Renal cortex interstitium (tissue), 11 donors: ENCODE measurements around the gene GARRE1. TPM values are rescaled to one million over a fixed set of nuclear protein-coding genes. Genes with fewer than 3 reads are reported as not detected.
"Not testable (repeated sequence)": the region's sequence is repeated elsewhere in the genome, so short reads cannot be mapped to it uniquely, and the experiment has no call there.

ENCODE experiments used
- DNase-seq, 11 donors: peaks; one replicate each; pipeline ENCODE4 v3.0.0-alpha.2; 2013; ENCODE audit warnings: low read depth in 9 of 11, low spot score in 4 of 11; ENCODE audit errors: extremely low read depth in 1 of 11
- polyA plus RNA-seq, 3 donors: library from polyadenylated mRNA; unstranded; fragments of 120-200 nt; gene quantifications; one replicate each; pipeline ENCODE4 v1.2.1, GENCODE V29; 2013; ENCODE audit not compliant: insufficient read length in 3 of 3

The GARRE1 gene
- polyA plus RNA-seq, 3 donors, result 34.9 to 42.8 (median 37.5) TPM

DNA sequence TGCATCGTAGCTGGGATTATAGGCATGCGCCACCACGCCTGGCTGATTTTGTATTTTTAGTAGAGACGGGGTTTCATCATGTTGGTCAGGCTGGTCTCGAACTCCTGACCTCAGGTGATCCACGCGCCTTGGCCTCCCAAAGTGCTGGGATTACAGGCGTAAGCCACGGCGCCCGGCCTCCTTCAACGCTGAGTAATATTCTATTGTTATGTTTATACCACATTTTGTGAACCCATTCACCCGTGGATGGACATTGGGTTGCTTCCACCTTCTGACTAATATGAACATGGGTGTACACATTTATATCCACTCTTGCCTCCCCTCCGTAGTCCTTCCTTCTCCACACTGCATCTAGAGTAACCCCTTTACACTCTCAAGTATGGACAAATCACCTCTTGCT lies 1.2 kb upstream of the GARRE1 start:
- not testable (repeated sequence) for DNase-seq

DNA sequence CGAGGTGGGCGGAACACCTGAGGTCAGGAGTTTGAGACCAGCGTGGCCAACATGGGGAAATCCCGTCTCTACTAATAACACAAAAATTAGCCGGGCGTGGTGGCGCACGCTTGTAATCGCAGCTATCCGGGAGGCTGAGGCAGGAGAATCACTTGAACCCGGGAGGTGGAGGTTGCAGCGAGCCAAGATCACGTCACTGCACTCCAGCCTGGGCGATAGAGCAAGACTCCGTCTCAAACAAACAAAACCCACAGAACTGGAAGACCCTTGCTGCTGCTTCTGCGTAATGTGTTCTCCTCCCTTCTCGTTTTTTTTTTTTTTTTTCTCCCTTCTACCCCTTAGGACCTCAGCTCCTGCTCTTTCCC lies 691 bp upstream of the GARRE1 start:
- DNase-seq, result not testable (repeated sequence)

DNA sequence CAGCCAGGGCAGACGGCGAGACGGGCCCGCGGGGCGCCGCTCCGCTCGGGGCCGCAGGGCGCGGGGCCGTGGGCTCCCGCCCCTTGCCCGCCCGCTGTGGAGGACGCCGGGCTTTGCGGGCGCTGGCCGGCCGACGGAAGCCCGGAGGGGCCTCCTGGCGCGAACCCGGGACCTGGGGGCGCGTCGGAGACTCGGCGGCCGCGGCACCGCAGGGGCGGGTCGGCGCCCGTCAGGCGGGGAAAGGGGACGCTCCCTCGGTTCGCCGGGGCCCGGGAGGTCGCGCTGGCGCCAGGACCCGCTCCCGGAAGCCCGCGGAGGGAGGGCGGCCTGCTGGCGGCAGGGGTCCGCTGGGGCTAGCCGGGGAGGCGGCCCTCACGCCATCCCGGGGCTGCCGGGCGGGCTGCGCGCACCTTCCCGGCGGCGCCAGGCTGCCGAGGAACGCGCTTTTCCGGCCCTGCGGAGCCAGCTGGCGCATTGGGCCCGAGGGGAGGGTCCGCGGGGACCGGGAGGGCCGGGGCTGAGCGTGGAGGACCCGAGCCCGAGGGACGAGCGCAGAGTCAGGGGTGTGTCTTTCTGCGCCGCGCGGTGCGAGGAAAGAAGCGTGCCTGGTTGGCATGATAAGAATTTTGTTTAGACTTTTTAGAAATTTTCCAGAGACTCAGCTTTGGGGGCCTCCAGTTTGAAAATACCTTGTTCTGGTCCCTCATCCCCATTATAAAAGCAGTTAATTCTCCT lies 511 bp downstream of the GARRE1 start:
- DNase-seq, result peak in 3 of 11 donors; percentile 37 to 38 (median 38)

DNA sequence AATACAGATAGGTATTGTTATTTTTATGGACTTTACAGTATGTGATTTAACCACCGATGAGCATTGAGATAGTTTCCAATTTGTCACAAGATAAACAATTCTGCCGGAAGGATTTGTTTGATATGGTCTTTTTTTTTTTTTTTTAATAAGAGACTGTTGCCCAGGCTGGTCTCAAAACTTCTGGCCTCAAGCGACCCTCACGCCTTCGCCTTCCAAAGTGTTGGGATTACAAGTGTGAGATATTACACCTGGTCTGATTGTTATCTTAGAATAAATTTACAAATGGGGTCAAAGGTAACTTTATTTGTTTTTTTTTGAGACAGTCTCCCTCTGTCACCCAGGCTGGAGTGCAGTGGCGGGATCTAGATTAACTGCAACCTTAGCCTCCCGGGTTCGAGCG lies 1.2 kb downstream of the GARRE1 start:
- DNase-seq, result no peak

DNA sequence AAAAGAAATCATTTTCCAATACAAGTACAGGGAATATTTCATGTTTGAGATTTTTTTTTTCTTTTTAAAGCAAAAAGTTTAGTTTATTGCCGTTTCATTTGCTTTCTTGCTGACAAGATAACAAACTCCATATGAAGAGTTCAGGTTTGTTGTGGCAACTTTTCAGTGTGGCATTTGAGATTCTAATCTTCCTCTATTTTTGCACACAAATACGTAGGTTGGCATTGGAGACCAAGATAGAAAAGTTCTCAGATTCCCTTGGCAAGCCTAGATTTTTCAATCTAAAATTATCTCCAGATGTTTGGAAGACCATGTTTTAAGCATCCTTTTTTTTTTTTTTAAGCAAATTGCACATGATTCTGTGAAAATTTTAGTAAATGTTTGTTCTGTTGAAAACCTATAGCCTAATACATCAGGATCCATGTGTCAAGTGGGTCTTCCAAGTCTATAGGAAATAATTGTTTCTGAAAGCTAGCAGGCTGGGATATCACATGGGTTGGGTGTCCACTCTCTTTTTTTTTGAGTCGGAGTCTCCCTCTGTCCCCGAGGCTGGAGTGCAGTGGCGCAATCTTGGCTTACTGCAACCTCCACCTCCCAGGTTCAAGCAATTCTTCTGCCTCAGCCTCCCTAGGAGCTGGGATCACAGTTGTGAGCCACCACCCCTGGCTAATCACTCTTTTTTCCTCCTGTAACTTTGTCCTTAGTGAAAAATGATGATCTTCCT lies 2.6 kb downstream of the GARRE1 start:
- DNase-seq, result no peak

DNA sequence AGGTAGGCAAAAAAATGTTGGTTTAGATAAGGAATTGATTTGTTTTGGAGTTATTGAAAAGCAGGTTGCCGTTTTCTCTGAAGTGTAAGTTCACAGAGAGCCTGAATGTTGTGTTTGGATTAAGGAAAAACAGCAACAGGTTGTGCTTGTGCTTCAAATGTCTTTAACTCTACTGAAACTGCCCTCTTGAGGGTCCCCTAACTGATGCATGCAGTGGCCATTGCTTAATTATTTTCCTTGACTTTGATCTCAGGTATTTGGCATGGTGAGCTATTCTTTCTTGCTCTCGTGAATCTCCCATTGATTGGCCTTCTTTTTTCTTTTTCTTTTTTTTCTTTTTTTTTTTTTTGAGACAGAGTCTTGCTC lies 3.2 kb downstream of the GARRE1 start:
- DNase-seq, result no peak

DNA sequence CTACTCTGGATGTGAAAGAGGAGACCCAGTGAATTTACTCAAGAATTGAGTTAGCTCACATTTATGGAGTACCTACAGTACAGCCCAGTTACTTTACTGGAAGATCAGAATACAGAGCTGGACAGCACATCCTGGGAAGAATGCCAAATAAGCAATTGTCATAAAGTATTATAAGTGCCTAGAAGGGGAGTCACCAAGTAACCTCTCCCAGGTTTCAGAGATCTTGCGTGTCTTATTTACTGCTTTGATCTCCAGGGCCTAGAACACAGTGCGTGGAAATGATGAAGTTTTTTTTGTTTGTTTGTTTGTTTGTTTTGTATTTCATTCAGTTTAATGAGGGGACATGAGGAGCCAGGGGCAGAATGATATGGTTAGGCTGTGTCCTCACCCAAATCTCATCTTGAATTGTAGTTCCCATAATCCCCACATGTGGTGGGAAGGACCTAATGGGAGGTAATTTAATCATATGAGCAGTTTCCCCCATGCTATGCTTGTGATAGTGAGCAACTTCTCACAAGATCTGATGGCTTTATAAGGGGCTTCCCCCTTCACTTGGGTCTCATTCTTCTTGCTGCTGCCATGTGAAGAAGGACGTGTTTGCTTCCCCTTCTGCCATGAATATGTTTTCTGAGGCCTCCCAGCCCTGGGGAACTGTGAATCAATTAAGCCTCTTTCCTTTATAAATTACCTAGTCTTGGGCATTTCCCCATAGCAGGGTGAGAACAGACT lies 5.2 kb downstream of the GARRE1 start:
- DNase-seq, result no peak

DNA sequence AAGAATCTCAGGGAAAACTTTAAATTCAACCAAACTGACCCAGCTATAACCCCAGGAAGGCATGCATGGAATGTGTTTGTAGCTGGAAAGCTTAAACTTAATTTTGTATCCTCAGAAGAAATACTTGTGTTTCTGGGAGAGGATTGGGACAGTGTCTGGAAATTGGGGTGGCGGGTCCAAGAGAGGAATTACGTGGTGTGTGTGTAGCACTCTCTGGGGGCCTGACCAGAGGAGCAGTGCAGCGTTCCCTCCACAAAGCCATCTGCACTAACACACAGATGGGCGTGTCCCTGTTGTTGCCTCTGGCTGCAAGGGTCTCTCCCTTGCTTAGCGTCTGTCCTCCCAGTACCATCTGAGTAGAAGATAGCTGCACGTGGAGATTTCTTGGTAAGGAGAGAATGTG lies 6.4 kb downstream of the GARRE1 start:
- DNase-seq, result peak in 4 of 11 donors; percentile 34 to 64 (median 48)

DNA sequence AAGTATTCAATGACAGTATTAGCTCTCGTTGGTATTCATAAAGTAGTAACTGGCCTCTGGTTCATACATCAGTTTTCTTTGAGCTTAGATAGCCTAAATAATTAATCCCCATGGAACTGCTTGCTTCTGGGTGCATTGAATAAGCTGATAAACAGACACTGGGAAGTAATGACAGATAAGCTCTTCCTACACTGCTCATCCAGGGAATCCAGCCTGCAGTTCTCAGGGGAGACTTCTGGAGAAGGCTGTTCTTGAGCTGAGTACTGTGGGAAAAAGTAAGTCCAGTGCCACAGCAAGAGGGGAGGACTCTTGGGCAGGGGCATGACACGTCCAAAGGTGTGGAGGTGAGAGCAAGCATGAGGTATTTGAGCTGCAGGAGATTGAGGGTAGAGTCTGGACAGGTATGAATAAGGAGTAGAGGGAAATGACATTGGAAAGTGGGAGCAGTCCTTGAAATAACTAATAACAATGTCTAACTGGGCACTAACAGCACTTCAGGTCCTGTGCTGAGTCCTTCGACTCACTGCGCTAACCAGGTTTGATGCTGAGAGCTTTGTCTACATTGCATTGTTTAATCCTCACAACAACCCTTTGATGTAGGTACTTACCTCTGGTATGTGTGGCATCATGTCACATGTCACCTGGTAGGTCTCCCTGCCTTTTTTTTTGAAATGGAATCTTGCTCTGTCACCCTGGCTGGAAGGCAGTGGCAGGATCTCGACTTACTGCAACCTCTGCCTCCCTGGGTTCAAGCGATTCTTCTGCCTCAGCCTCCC lies 7.2 kb downstream of the GARRE1 start:
- DNase-seq, result no peak

DNA sequence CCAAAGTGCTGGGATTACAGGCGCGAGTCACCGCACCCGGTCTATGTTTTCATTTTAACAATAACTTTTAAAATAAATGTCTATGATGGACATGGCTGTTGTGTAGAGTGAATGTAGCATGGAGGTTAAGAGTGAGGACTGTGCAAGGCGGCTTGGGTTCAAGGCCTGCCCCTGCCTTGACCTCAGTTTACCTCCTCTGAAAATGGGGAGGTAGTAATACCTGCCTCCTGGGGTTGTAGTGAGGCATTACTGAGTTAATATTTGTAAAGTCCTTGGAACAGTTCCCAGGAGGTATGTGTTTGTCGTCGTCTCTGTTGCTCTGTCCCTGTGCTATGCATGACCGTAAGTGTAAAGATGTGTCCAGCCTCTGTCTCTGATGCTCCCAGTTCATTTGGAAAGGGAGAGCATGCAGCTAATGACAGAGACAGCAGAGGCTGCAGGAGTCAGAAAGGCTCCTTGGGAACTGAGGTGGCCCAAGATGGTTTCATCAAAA lies 9.4 kb downstream of the GARRE1 start:
- DNase-seq, result no peak

DNA sequence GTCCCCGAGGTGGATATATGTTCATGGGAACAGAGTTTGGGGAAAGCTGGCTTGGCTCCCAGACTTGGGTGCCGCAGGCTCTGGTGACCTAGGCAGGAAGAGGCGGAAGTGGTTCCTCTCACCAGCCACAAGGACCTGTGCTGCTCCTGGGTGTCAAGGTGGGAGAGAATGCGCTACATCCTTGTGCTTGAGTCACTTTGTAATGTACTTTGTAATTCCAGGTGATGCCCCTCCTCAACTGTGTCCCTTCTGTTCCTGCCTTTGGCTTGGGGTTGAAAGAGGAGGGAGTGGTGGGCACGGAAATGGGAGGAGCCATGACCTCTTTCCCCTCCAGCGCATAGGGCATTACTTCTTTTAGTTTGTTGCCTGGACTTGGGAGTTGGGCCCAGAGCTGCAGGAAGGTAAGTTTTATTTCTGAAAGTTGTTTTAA lies 10.9 kb downstream of the GARRE1 start:
- no peak for DNase-seq

DNA sequence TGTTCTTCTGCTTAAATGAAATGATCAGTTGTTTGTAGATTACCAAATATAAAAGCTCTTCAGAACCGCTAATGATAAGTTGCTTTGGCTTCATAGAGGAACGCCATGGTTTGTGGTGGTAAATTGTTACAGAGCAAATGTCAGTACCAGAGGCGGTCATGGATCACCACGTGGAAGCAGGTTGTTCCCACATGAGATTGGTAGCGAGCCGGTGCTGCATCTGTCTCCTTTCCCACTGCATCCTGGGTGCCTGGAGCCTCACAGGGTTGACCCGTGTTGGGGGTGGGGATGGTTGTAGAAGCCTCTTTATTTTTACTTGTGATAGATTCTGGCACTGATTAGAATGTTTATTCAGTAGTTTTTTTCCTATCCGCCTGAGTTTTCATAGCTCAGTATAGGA lies 14.7 kb downstream of the GARRE1 start:
- DNase-seq, result no peak

DNA sequence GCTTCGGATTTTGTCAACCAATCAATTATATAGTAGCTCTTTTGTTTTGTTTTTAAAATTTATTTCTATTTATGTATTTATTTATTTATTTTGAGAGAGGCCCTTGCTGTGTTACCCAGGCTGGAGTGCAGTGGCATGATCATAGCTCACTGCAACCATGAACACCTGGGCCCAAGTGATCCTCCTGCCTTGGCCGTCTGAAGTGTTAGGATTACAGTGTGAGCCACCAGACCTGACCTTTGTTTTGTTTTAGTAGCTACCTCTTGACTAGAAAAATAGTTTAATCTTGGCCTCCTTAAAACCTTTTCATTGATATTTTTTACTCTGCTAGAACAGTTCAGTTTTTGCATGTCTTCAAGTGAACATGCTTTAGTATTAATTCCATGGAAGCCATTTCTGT lies 15.1 kb downstream of the GARRE1 start:
- no peak for DNase-seq

DNA sequence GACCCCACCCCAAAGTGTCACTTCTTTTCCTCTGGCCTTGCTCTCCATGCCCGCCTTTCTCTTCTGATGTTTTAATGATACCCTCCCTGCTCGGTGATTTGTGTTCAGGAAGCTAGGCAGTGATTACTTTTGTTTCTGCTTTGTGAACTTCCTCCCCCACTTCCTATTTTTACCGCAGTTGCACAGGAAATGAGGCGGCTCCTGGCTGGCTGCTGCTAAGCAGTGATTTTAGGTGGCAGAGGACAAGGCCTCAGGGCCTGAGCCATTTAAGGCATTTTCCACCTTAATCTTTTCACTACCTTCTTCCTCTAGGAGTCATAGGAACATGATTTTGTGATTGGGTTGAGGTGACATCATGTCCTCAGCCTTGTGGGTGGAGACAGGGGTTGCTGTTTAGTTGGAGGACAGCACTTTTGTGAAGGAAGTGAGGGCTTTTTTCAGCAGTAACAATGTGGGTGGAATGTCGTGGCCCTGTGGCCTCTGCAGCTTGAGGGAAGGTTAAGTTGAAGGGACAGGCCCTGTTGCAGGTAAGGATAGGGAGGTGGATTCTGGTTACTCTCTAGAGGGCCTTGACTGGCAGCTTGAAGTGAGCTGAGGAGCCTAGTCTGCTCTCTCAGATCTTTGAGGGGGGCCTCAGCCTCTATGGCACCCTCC lies 15.7 kb downstream of the GARRE1 start:
- peak in 6 of 11 donors; percentile 50 to 79 (median 76) for DNase-seq

DNA sequence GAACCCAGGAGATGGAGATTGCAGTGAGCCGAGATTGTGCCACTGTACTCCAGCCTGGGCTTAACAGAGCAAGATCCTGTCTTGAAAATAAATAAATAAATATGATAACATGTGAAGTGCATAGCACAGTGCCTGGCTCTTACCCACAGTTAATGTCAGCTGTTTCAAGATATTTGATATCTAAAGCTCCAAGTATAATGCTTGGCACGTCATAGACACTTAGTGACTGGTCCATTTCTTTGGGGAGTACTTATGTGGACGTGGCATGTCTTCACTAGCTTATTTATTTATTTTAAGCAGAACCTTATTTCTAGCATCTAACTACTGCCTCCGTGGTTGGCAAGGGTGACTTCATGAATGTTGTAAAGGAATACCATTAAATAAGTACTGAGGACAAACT lies 18.8 kb downstream of the GARRE1 start:
- DNase-seq, result no peak

DNA sequence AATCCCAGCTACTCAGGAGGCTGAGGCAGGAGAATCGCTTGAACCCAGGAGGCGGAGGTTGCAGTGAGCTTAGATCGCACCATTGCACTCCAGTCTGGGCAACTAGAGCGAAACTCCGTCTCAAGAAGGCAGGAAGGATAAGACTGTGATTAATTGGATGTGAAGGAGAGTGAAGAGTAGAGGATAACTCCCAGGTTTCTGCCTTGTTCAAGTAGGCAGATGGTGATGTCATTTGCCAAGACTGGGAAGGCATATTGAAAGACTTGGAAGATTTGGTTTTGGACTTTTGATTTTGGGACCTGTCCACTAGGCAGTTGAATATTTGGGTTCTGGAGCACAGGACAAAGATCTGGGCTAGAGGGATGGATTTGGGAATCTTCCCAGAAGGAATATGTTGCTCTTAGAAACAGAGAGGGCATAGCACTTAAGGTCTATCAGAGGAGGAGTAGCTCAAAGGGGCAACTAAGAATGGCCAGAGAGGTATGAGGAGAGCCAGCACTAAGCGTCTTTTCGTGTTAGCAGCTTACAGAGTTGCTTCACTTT lies 20.0 kb downstream of the GARRE1 start:
- DNase-seq, result no peak

DNA sequence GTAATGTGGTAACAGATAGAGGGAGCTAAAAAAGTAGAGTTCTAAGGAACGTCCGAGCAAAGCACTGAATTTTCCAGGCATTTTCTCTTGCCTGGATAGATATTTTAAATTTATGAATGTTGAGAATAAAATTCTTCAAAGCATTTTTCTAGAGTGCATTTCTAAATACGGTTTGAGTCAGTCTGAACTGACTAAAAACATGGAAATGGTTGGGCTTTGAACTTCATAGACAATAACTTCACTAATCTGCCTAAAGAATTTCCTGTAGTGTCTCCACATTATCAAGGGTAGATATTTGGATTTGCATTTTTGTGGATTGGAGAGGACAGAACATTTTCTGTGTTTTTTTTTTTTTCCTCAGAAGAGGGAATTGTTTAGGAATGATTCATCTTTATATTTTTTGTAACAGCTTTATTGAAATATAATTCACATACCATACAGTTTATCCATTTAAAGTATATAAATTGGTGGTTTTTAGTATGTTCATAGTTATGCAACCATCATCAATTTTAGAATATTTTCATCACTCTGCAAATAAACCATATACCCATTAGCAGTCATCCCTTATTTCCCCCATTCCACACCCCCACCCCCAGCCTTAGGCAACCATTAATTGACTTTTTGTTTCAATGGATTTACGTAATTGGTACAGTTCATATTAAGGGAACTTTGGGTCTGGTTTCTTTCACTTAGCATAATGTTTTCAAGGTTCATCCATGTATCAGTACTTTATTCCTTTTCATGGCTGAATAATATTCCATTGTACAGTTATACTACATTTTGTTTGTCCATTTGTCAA lies 20.7 kb downstream of the GARRE1 start:
- DNase-seq, result peak in 2 of 11 donors; percentile 39 to 44

DNA sequence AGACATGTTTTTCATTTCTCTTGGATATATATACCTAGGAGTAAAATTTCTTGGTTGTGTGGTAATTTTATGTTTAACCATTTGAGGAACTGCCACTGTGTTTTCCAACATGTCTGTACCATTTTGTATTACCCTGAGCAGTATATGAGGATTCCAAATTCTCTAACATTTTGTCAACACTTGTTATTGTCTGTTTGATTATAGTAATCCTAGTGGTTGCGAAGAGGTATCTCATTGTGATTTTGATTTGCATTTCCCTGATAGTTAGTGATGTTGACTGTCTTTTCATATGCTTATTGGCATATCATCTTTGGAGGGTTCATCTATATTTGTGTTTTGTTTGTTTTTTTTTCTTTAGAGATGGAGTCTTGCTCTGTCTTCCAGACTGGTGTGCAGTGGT lies 21.4 kb downstream of the GARRE1 start:
- no peak for DNase-seq
